Neural crest cell (in vitro differentiated cells): ENCODE results near the gene PTPRG. TPM values are rescaled to one million over a fixed set of nuclear protein-coding genes. Genes with fewer than 3 reads are reported as not detected.

Experiments
- DNase-seq: peaks from one replicate; pipeline ENCODE4 v3.0.0; 2021; ENCODE audit warnings: low read depth, mixed read lengths, low spot score
- H3K27ac Mint-ChIP-seq: one replicate; pipeline ENCODE4 v1.8.0; 2021; ENCODE audit warnings: mild to moderate bottlenecking, mixed read lengths; ENCODE audit not compliant: unreplicated experiment
- H3K27me3 Mint-ChIP-seq: 2 replicates; pipeline ENCODE4 v1.8.0; 2021; ENCODE audit warnings: low read depth, mild to moderate bottlenecking, mixed read lengths
- H3K36me3 Mint-ChIP-seq: 2 replicates; pipeline ENCODE4 v1.8.0; 2021; ENCODE audit warnings: low read depth, mild to moderate bottlenecking, mixed read lengths
- H3K4me1 Mint-ChIP-seq: 2 replicates; pipeline ENCODE4 v1.8.0; 2021; ENCODE audit warnings: mixed read lengths
- H3K4me3 Mint-ChIP-seq: one replicate; pipeline ENCODE4 v1.8.0; 2021; ENCODE audit warnings: mild to moderate bottlenecking, mixed read lengths
- H3K9me3 Mint-ChIP-seq: 2 replicates; pipeline ENCODE4 v1.8.0; 2021; ENCODE audit warnings: mixed read lengths
- total RNA-seq: library from RNA; stranded (reverse); gene quantifications from 2 replicates; pipeline ENCODE4 v1.2.1, GENCODE V29; 2021
- TF ChIP-seq, protein P1 (sequence below): fragments of 200-600 bp; sonication (generic); conservative IDR thresholded peaks from 2 replicates; pipeline ENCODE4 v1.5.0; 2021; ENCODE audit warnings: antibody characterized with exemption, mild to moderate bottlenecking

The PTPRG gene
- total RNA-seq, 1 donor from 2014 or later, result 41.2 TPM

DNA sequence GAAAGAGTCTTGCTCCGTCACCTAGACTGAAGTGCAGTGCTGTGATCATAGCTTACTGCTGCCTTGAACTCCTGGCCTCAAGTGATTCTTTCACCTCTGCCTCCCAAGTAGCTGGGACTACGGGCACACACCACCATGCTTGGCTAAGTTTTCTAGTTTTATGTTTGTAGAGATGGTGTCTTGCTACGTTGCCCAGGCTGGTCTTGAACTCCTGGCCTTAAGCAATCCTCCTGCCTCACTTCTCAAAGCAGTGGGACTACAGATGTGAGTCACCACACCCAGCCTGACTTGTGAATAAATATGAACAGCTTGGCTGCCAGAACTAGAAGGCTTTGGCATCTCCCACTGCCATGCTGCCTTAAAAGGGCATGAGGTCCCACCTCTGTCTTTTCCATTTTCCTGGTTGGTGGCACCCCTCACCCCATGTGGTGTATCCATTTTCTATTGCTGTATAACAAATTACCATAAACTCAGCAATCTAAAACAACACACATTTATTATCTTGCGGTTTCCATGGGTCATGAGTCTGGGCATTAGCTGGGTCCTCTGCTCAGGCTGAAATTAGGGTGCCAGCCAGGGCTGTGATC is 44.3 kb downstream of the PTPRG start:
- H3K27me3 Mint-ChIP-seq, result no peaks in the 10 kb centered on the region
- DNase-seq, result no peak
- H3K36me3 Mint-ChIP-seq, result peaks cover 3% of the 10 kb centered on the region
- peaks cover 8% of the 10 kb centered on the region for H3K4me1 Mint-ChIP-seq
- TF ChIP-seq, protein P1, sequence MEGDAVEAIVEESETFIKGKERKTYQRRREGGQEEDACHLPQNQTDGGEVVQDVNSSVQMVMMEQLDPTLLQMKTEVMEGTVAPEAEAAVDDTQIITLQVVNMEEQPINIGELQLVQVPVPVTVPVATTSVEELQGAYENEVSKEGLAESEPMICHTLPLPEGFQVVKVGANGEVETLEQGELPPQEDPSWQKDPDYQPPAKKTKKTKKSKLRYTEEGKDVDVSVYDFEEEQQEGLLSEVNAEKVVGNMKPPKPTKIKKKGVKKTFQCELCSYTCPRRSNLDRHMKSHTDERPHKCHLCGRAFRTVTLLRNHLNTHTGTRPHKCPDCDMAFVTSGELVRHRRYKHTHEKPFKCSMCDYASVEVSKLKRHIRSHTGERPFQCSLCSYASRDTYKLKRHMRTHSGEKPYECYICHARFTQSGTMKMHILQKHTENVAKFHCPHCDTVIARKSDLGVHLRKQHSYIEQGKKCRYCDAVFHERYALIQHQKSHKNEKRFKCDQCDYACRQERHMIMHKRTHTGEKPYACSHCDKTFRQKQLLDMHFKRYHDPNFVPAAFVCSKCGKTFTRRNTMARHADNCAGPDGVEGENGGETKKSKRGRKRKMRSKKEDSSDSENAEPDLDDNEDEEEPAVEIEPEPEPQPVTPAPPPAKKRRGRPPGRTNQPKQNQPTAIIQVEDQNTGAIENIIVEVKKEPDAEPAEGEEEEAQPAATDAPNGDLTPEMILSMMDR, result no peak
- H3K9me3 Mint-ChIP-seq, result no peaks in the 10 kb centered on the region
- no peak overlapping the region for H3K4me3 Mint-ChIP-seq
- no peak overlapping the region for H3K27ac Mint-ChIP-seq

GRCh38 chr3:61606196-61606595 is 44.8 kb downstream of the PTPRG start:
- no peaks in the 10 kb centered on the region for H3K9me3 Mint-ChIP-seq
- no peak overlapping the region for H3K27ac Mint-ChIP-seq
- H3K4me1 Mint-ChIP-seq, result peaks cover 8% of the 10 kb centered on the region
- TF ChIP-seq, protein P1, result no peak
- H3K36me3 Mint-ChIP-seq, result peaks cover 3% of the 10 kb centered on the region
- H3K4me3 Mint-ChIP-seq, result no peak overlapping the region
- no peak for DNase-seq
- no peaks in the 10 kb centered on the region for H3K27me3 Mint-ChIP-seq

- no peak for DNase-seq
- Mint-ChIP-seq H3K27me3 (no peaks in the 10 kb centered on the region), H3K4me1 (peaks cover 12% of the 10 kb centered on the region), H3K4me3 (no peak overlapping the region), H3K9me3 (no peaks in the 10 kb centered on the region), H3K36me3 (peaks cover 3% of the 10 kb centered on the region), H3K27ac (no peak overlapping the region)
- TF ChIP-seq, protein P1, result no peak
These were observed 46.7 kb downstream of the PTPRG start for GRCh38 chr3:61608072-61608471.

DNA sequence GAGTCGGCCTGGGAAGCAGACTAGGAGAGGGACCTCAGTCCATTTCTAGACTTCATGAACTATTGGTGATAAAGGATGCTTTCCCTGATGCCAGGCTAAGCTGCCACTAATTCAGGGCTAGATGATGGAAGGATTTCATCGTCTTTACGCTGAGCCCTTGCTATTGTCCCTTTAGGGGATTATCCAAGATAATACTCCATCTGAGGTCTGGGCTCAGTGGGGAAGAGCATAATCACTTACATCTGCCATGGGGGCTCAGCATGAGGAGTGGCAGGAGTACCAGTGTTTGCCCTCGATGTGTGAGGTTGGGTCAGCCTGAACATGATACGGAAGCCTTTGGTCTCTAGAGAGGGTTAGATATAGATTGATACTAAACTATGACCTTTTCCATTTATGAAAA is 47.3 kb downstream of the PTPRG start:
- Mint-ChIP-seq H3K4me1 (peaks cover 17% of the 10 kb centered on the region), H3K36me3 (peaks cover 3% of the 10 kb centered on the region), H3K4me3 (no peak overlapping the region), H3K9me3 (no peaks in the 10 kb centered on the region), H3K27me3 (no peaks in the 10 kb centered on the region), H3K27ac (no peak overlapping the region)
- TF ChIP-seq, protein P1, result no peak
- no peak for DNase-seq

DNA sequence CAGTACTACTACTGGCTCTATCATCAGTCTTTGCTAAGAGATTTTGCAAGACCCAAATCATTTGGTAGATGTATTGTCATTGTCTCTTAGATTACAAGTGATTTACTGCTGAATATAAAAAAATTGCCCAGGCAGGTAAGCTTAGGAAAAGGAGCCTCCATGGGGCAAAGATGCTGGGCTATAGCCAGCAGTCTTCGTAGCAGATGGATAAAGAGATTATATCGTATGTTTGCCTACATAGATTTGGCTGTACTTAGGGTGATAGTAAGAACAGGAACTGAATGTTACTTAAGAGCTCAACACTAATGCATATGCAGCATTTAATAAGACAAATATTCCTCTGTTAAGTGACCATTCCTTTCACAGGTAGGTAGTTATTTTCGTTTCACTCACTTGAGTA is 48.9 kb downstream of the PTPRG start:
- Mint-ChIP-seq H3K36me3 (no peaks in the 10 kb centered on the region), H3K27me3 (no peaks in the 10 kb centered on the region)
- TF ChIP-seq, protein P1, result no peak

More for the DNA sequence above, 48.9 kb downstream of the PTPRG start:
- H3K9me3 Mint-ChIP-seq, result no peaks in the 10 kb centered on the region
- no peak for DNase-seq
- no peak overlapping the region for H3K4me3 Mint-ChIP-seq
- H3K27ac Mint-ChIP-seq, result no peak overlapping the region
- H3K4me1 Mint-ChIP-seq, result peaks cover 20% of the 10 kb centered on the region
